ENCODE measurements around the gene RILPL1.
"Not testable (repeated sequence)": the region's sequence is repeated elsewhere in the genome, so short reads cannot be mapped to it uniquely, and the experiment has no call there.

Gene RILPL1

DNA sequence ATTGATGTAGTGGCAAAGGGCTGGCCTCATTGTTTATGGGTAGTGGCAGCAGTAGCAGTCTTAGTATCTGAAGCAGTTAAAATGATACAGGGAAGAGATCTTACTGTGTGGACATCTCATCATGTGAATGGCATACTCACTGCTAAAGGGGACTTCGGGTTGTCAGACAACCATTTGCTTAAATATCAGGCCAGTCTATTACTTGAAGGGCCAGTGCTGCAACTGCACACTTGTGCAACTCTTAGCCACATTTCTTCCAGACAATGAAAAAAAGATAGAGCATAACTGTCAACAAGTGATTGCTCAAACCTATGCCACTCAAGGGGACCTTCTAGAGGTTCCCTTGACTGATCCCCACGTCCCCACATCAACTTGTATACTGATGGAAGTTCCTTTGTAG, 20.6 kb upstream of the RILPL1 start:
- H3K9me3 ChIP-seq (ENCODE audit: insufficient read depth, low read depth, low read length); H3K27ac ChIP-seq (ENCODE audit: low read depth, low read length); H3K9ac ChIP-seq (ENCODE audit: low read depth, low read length); H3K4me3 ChIP-seq (ENCODE audit: low read length); H3K4me1 ChIP-seq (ENCODE audit: insufficient read depth, low read length); H3K27me3 ChIP-seq (ENCODE audit: insufficient read depth, low read length); H3K36me3 ChIP-seq (ENCODE audit: insufficient read depth, low read length): not testable (repeated sequence)
- 88% methylated on average over 2 of the region's 2 CpGs for WGBS

DNA sequence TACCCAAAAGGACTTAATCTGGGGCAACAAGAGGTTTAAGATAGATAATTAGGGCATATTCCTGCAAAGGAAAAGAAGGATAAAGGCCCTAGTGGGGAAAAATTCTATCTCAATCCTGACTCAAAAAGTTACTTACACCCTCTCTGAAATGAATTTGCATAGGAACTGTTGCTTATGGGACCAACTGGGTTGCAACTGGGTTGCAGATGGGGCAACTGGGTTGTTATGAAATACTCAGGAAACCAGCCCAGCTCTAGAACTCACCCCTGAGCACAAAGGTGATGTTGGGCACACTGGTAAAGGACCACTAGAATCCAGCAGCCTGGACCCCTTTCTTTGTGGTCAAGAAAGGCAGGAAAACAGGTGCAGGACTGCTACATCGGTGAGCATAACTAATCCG, 17.2 kb upstream of the RILPL1 start:
- Histone ChIP-seq H3K27ac (ENCODE audit: low read depth, low read length) (no peak overlapping the region), H3K36me3 (ENCODE audit: insufficient read depth, low read length) (no peaks in the 10 kb centered on the region), H3K27me3 (ENCODE audit: insufficient read depth, low read length) (no peaks in the 10 kb centered on the region), H3K4me3 (ENCODE audit: low read length) (no peak overlapping the region), H3K9me3 (ENCODE audit: insufficient read depth, low read depth, low read length) (no peaks in the 10 kb centered on the region), H3K9ac (ENCODE audit: low read depth, low read length) (no peak overlapping the region), H3K4me1 (ENCODE audit: insufficient read depth, low read length) (peaks cover 4% of the 10 kb centered on the region; the same call in 1 of the 2 replicates)
- WGBS: 97% methylated on average over 2 of the region's 2 CpGs

DNA sequence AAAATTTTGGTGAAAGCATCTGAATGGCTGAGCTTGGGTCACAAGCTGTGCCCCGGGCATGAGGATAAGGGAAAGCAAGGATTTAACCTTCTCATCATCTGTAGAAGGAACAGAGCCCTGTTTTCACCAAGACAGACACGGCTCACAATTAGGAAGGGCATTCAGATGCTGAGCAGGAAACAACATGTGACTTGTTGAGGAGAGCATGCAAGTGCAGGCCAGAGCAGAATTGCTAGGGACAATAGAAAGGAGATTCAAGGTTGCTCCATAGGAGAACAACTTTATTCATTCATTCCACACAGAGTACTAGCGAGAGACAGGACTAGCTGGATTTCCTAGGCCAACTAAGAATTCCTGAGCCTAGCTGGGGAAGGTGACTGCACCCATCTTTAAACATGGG, 14.6 kb upstream of the RILPL1 start:
- Histone ChIP-seq H3K9me3 (ENCODE audit: insufficient read depth, low read depth, low read length) (no peaks in the 10 kb centered on the region), H3K4me1 (ENCODE audit: insufficient read depth, low read length) (no peaks in the 10 kb centered on the region), H3K4me3 (ENCODE audit: low read length) (no peak overlapping the region), H3K36me3 (ENCODE audit: insufficient read depth, low read length) (no peaks in the 10 kb centered on the region), H3K27me3 (ENCODE audit: insufficient read depth, low read length) (no peaks in the 10 kb centered on the region), H3K9ac (ENCODE audit: low read depth, low read length) (no peak overlapping the region), H3K27ac (ENCODE audit: low read depth, low read length) (no peak overlapping the region)
- 57% methylated on average over 3 of the region's 3 CpGs for WGBS

DNA sequence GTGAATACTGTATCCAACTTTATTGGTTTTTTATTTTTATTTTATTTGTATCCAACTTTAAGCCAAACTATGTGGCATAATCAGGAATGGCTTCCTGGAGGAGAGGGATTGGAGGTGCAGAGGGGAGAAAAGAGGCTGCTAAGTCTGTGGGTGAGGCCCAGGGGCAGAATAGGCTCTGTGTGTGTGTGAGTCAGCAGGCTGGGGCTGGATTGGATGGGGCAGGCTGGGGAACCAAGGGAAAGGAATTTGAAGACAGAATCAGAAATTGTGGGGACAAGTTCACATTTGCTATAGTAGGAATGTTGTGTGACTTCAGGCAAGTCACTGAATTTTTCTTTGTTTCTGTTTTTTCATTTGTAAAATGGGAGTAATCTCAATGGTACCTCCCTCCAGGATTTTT, 12.8 kb upstream of the RILPL1 start:
- Histone ChIP-seq H3K4me3 (ENCODE audit: low read length) (no peak overlapping the region), H3K36me3 (ENCODE audit: insufficient read depth, low read length) (no peaks in the 10 kb centered on the region), H3K27me3 (ENCODE audit: insufficient read depth, low read length) (no peaks in the 10 kb centered on the region), H3K9ac (ENCODE audit: low read depth, low read length) (no peak overlapping the region), H3K9me3 (ENCODE audit: insufficient read depth, low read depth, low read length) (no peaks in the 10 kb centered on the region), H3K27ac (ENCODE audit: low read depth, low read length) (no peak overlapping the region), H3K4me1 (ENCODE audit: insufficient read depth, low read length) (no peaks in the 10 kb centered on the region)

DNA sequence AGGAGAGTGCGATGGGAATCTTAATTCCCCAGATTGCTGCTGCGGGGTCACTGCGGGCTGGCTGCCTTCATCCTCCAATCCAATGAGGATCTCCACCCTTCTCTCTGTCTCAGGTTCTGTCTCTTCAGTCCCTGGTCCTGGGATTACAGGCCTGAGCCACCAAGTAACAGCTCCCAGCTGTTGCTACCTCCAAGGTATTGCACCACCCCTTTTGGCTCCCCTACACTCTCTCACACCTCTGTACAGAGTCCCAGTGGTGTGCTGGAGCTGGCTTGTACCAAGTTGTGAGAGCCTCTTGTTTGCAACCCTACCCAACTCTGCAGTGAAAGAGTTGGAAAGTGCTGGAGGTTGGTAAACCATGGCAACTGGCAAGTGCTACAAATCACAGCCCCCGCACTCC, 10.0 kb upstream of the RILPL1 start:
- H3K4me1 ChIP-seq (ENCODE audit: insufficient read depth, low read length): no peaks in the 10 kb centered on the region
- no peaks in the 10 kb centered on the region; the same call in 1 of the 2 replicates for H3K27me3 ChIP-seq (ENCODE audit: insufficient read depth, low read length)
- H3K27ac ChIP-seq (ENCODE audit: low read depth, low read length): no peak overlapping the region
- WGBS: 92% methylated on average over 4 of the region's 4 CpGs
- H3K4me3 ChIP-seq (ENCODE audit: low read length): no peak overlapping the region
- H3K9me3 ChIP-seq (ENCODE audit: insufficient read depth, low read depth, low read length): no peaks in the 10 kb centered on the region
- H3K9ac ChIP-seq (ENCODE audit: low read depth, low read length): no peak overlapping the region
- no peaks in the 10 kb centered on the region for H3K36me3 ChIP-seq (ENCODE audit: insufficient read depth, low read length)

DNA sequence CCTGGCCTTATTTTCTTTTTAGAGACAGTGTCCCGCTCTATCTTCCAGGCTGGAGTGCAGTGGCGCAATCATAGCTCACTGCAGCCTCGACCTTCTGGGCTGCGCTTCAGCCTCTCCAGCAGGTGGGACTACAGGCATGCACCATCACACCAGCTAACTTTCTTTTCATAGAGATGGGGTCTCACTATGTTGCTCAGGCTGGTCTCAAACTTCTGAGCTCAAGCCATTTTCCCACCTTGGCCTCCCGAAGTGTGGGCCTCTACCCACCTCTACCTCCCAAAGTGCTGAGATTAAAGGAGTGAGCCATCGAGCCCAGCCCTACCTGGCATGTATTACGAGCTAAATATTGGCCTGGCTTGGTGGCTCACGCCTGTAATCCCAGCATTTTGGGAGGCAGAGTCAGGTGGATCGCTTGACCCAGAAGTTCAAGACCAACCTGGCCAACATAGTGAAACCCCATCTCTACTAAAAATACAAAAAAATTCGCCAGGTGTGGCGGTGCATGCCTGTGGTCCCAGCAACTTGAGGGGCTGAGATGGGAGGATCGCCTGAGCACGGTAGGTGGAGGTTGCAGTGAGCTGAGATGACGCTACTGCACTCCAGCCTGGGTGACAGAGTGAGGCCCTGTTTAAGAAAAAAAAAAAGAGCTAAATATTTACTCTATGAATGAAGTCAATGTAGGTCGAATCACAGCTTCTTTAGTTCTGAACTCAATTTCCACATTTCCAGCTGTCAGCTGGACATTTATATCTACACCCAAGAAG, 7.6 kb upstream of the RILPL1 start:
- H3K4me1 ChIP-seq (ENCODE audit: insufficient read depth, low read length): no peaks in the 10 kb centered on the region
- no peak overlapping the region for H3K9ac ChIP-seq (ENCODE audit: low read depth, low read length)
- no peak overlapping the region for H3K27ac ChIP-seq (ENCODE audit: low read depth, low read length)
- H3K27me3 ChIP-seq (ENCODE audit: insufficient read depth, low read length): no peaks in the 10 kb centered on the region; the same call in 1 of the 2 replicates
- H3K36me3 ChIP-seq (ENCODE audit: insufficient read depth, low read length): no peaks in the 10 kb centered on the region
- no peaks in the 10 kb centered on the region for H3K9me3 ChIP-seq (ENCODE audit: insufficient read depth, low read depth, low read length)
- no peak overlapping the region for H3K4me3 ChIP-seq (ENCODE audit: low read length)
- 94% methylated on average over 15 of the region's 15 CpGs for WGBS

DNA sequence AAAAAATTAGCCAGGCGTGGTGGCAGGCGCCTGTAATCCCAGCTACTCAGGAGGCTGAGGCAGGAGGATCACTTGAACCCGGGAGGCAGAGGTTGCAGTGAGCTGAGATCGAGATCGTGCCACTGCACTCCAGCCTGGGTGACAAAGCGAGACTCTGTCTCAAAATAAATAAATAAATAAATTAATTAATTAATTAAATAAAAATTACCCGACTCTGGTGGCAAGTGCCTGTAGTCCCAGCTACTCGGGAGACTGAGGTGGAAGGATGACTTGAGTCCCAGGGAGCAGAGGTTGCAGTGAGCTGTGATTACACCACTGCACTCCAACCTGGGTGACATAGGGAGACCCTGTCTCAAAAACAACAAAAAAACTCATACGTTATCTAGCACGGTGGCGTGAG, 2.4 kb upstream of the RILPL1 start:
- H3K27me3 ChIP-seq (ENCODE audit: insufficient read depth, low read length); H3K4me1 ChIP-seq (ENCODE audit: insufficient read depth, low read length); H3K27ac ChIP-seq (ENCODE audit: low read depth, low read length); H3K36me3 ChIP-seq (ENCODE audit: insufficient read depth, low read length); H3K9ac ChIP-seq (ENCODE audit: low read depth, low read length); H3K9me3 ChIP-seq (ENCODE audit: insufficient read depth, low read depth, low read length); H3K4me3 ChIP-seq (ENCODE audit: low read length): not testable (repeated sequence)
- 87% methylated on average over 10 of the region's 11 CpGs for WGBS

DNA sequence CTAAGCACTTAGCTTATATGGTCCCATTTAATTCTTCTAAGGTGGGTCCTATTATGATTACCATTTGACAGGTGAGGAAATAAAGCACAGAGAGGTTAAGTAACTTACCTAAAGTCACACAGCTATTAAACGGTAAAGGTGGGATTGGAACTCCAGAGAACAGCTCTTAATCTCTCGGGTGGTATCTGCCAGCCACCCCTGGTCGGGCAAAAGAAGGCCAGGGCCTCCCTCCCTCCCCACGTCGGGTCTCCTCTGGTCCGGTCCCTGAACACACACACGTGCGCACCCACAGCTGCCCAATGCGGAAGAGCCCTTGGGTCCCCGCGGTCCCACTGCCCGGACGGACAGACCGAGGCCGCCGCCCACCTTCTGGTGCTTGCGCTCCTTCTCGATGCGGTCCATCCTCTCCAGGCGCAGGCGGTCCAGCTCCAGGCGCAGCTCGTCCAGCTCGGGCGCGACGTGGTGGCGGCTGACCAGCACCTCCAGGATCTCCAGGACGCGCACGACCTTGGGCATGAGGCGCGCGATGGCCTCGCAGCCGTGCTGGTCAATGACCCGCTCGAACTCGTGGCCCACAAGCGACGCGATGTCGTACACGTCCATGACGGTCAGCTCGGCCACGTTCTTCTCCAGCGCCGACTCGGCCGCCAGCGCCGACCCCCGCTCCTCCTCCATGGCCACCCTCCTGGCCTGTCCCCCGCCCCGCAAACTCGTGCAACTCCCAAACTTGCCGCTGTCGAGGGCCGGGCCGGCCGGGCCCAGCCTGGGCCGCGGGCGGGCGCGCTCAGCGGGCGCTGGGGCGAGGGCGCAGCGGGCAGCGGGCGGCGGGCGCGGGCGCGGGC, 490 bp downstream of the RILPL1 start:
- Histone ChIP-seq H3K9ac (ENCODE audit: low read depth, low read length) (peak overlapping the region; percentile 79), H3K36me3 (ENCODE audit: insufficient read depth, low read length) (peaks cover 10% of the 10 kb centered on the region; the same call in 1 of the 2 replicates), H3K27me3 (ENCODE audit: insufficient read depth, low read length) (peaks cover 7% of the 10 kb centered on the region), H3K4me3 (ENCODE audit: low read length) (peak overlapping the region; percentile 87), H3K4me1 (ENCODE audit: insufficient read depth, low read length) (no peaks in the 10 kb centered on the region), H3K27ac (ENCODE audit: low read depth, low read length) (no peak overlapping the region), H3K9me3 (ENCODE audit: insufficient read depth, low read depth, low read length) (no peaks in the 10 kb centered on the region)
- WGBS: 5% methylated on average over 79 of the region's 79 CpGs

DNA sequence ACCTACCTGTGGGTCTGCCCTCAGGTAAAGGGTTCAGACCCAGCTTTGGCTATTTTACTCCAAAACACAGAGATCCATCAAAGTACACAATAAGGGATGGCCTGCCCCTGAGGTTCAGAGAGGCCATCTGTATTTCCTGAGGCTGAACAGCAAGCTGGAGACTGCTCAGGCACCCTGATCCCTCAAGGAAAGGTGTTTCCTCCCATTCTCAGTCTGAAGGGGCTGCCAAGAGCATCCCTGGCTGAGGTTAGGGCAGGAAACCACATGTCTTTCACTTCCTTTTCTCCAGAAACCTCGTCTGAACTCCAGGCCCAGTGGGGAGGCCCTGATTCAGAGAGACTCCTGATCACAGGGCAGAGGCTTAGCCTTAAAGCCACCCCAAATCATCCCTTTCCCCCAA, 1.5 kb downstream of the RILPL1 start:
- WGBS: 57% methylated on average over 1 of the region's 1 CpG
- Histone ChIP-seq H3K27ac (ENCODE audit: low read depth, low read length) (no peak overlapping the region), H3K4me3 (ENCODE audit: low read length) (peak overlapping the region; percentile 87; the same call in 1 of the 2 replicates), H3K36me3 (ENCODE audit: insufficient read depth, low read length) (peaks cover 10% of the 10 kb centered on the region; the same call in 1 of the 2 replicates), H3K4me1 (ENCODE audit: insufficient read depth, low read length) (no peaks in the 10 kb centered on the region), H3K9me3 (ENCODE audit: insufficient read depth, low read depth, low read length) (no peaks in the 10 kb centered on the region), H3K9ac (ENCODE audit: low read depth, low read length) (no peak overlapping the region), H3K27me3 (ENCODE audit: insufficient read depth, low read length) (peaks cover 7% of the 10 kb centered on the region)

DNA sequence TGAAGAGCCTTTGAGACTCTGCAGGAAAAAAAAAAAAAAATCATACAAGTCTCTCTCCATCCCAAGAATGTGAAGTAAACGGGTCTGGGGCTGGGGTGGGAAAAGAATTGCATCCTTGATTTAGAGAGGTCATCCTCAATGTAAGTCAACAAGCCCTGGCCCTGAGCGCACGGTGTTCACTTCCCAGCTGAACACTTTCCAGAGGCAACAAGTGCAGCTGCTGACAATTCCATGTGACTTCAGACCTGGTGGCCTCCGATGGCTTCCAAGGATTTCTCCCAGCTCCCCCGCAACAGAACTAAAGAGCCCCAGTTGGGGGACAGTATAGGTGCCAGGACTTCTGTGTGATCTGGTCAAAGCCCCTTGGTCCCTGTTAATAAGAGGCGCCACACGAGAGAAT, 2.4 kb downstream of the RILPL1 start:
- Histone ChIP-seq H3K36me3 (ENCODE audit: insufficient read depth, low read length) (peaks cover 10% of the 10 kb centered on the region; the same call in 1 of the 2 replicates), H3K4me1 (ENCODE audit: insufficient read depth, low read length) (no peaks in the 10 kb centered on the region), H3K9ac (ENCODE audit: low read depth, low read length) (no peak overlapping the region), H3K9me3 (ENCODE audit: insufficient read depth, low read depth, low read length) (no peaks in the 10 kb centered on the region), H3K4me3 (ENCODE audit: low read length) (no peak overlapping the region), H3K27ac (ENCODE audit: low read depth, low read length) (no peak overlapping the region), H3K27me3 (ENCODE audit: insufficient read depth, low read length) (peaks cover 7% of the 10 kb centered on the region)
- 95% methylated on average over 7 of the region's 7 CpGs for WGBS

DNA sequence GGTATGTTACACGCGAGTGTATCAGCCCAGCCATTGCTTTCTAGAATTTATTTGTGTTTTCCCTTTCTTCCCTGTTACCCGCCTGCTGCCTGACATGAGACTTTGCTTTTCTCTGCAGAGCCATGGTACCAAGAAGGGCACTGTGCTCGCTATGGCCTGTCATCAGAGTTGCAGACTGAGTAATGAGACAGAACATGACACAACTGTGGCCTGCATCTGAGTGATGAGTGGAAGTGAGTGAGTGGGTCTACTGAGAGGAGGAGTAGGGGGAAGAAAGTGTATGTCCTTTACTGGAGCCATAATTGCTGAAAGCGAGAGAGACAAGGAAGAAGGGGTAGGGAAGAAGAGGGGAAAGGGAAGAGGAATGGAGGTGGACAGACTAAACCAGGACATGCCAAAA, 2.9 kb downstream of the RILPL1 start:
- Histone ChIP-seq H3K4me1 (ENCODE audit: insufficient read depth, low read length) (no peaks in the 10 kb centered on the region), H3K9ac (ENCODE audit: low read depth, low read length) (no peak overlapping the region), H3K27me3 (ENCODE audit: insufficient read depth, low read length) (peaks cover 7% of the 10 kb centered on the region), H3K36me3 (ENCODE audit: insufficient read depth, low read length) (peaks cover 10% of the 10 kb centered on the region; the same call in 1 of the 2 replicates), H3K9me3 (ENCODE audit: insufficient read depth, low read depth, low read length) (no peaks in the 10 kb centered on the region), H3K27ac (ENCODE audit: low read depth, low read length) (no peak overlapping the region), H3K4me3 (ENCODE audit: low read length) (no peak overlapping the region)
- WGBS: 93% methylated on average over 5 of the region's 5 CpGs
